GM12873 (cell line): ENCODE results near the gene DCDC2C.

Source experiments
- CTCF ChIP-seq: IDR thresholded peaks from 2 replicates; pipeline ENCODE4 v1.5.1; 2012; ENCODE audit warnings: low read depth, mild to moderate bottlenecking, moderate library complexity, low read length, control low read depth; ENCODE audit not compliant: insufficient read depth; ENCODE audit errors: missing control alignments

Gene DCDC2C

GRCh38 chr2:3667151-3667631 is 36.2 kb upstream of the DCDC2C start:
- TF ChIP-seq CTCF = no peak

DNA sequence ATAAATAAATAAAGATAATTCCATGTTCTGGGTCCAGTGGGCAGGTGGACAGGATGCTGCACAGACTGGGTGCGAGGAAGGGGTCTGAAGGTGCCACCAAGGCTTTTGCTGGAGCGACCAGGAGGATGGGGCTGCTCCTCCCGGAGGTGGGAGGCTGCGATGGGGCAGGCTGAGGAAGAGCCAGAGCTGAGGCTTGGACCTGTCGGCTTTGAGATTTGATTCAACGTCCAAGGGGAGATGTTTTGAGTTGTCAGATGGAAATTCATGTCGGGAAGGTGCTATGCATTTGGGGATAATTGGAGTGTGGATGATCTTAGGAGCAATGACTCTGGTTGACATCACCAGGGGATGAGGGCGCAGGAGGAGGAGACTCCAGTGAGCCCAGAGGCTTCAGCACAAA is 33.7 kb upstream of the DCDC2C start:
- no peak for TF ChIP-seq CTCF

GRCh38 chr2:3670376-3670775 is 33.0 kb upstream of the DCDC2C start:
- no peak for TF ChIP-seq CTCF

DNA sequence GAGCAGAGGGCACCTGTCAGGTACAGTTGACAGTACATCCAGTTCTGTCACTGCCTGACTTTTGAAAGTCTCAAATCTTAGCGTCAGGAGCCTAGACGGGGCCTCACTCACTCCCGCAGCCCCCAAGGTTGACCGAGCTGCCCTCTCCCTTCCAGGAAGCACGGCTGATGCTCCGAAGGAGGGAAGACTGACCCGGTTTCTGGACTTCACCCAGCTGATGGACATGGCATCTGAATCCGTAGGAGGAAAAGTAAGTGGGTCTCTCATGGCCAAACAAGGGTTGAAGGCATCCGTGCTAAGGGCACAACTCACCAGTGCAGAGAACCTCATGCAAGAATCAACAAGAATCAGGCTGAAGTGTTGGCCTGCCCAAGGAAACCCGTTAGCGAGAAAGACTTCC is 32.4 kb upstream of the DCDC2C start:
- no peak for TF ChIP-seq CTCF

GRCh38 chr2:3672861-3673678 is 30.3 kb upstream of the DCDC2C start:
- TF ChIP-seq CTCF = no peak

DNA sequence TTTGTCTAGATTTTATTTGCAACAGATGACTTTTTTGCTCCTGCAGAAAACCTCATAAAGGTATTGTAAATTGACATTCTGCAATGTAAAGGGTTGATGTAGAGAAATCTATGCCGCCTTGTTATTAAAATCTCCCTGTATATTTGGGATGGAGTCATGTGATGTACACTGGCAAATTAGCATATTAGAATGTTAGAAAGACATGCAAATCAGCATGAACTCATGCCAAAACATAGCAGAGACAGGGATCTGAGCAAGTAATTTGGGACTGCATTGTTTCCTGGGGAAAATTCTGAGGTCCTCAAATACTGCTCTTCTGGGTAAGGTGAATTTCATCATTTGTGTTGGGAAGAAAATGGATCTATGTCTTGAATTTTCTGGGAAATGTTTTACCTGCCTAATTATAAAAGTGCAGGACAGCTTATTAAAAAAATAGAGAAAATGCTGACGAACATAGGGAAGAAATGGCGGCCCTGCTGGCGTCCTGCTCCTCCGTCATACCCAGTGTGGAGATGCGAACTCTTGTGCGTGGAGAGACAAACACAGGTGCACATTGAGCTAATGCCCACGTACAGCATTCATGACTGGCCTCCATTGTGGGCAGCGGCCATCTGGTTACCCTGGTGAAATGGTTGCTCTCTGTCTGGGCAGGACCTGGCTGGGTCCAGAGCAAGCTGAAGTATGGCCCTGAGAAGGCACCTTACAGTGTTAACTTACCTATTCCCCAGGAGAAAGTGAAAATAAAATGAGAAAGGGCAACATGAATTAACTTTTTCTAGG is 29.1 kb upstream of the DCDC2C start:
- no peak for TF ChIP-seq CTCF

DNA sequence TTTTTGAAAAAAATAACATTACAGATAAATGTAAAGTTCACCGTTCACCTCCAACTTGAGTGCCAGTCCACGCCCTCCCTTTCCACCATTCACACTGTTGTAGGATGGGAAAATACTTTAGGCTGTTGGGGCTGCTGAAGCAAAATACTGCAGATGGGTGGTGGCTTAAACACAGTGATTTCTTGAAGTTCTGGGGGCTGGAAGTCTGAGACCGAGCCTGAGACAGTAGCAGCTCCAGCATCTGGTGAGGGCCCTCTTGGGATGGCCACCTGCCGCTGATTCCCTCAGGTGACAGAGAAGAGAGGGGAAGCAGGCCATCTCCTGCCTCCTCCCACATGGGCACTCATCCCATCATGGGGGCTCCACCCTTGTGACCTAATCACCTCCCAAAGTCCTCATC is 27.7 kb upstream of the DCDC2C start:
- TF ChIP-seq CTCF = no peak
